PFSK-1 (cell line): ENCODE data around the gene TSC2.
"Not testable (repeated sequence)": the region's sequence is repeated elsewhere in the genome, so short reads cannot be mapped to it uniquely, and the experiment has no call there.

Experiments used
- POLR2AphosphoS5 ChIP-seq: IDR thresholded peaks from 2 replicates; pipeline ENCODE4 v1.6.1; 2012; ENCODE audit warnings: low read depth, mild to moderate bottlenecking, control low read depth, low read length, moderate library complexity
- TF ChIP-seq, protein P1 (sequence below), 2 experiments: IDR thresholded peaks; 2 replicates each; pipeline versions ENCODE4 v1.6.1 to v1.8.0; 2011 to 2012; ENCODE audit warnings: low read depth in 2 of 2, low read length in 2 of 2, control low read depth in 1 of 2, inconsistent platforms in 1 of 2, mild to moderate bottlenecking in 1 of 2, moderate library complexity in 1 of 2; ENCODE audit not compliant: insufficient read depth in 1 of 2

DNA sequence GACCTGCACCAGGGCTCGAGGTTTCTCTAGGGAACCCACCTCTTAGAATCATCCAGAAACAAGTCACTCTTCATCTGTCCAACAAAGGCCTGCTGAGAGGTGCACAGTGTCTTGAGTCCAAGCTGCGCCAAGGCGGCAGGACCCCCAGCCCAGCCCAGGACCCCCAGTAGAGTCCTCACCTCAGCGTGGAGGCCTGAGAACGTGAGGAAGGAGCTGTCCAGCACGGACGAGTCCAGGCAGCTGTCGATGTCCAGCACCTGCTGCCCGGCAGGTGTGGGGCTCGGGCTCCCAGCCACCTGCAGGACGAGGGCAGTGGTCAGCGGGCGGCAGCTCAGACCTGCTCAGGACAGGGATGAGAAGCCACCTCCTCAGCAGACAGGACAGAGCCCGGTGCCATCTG is 49.9 kb downstream of the TSC2 start:
- TF ChIP-seq, protein P1, sequence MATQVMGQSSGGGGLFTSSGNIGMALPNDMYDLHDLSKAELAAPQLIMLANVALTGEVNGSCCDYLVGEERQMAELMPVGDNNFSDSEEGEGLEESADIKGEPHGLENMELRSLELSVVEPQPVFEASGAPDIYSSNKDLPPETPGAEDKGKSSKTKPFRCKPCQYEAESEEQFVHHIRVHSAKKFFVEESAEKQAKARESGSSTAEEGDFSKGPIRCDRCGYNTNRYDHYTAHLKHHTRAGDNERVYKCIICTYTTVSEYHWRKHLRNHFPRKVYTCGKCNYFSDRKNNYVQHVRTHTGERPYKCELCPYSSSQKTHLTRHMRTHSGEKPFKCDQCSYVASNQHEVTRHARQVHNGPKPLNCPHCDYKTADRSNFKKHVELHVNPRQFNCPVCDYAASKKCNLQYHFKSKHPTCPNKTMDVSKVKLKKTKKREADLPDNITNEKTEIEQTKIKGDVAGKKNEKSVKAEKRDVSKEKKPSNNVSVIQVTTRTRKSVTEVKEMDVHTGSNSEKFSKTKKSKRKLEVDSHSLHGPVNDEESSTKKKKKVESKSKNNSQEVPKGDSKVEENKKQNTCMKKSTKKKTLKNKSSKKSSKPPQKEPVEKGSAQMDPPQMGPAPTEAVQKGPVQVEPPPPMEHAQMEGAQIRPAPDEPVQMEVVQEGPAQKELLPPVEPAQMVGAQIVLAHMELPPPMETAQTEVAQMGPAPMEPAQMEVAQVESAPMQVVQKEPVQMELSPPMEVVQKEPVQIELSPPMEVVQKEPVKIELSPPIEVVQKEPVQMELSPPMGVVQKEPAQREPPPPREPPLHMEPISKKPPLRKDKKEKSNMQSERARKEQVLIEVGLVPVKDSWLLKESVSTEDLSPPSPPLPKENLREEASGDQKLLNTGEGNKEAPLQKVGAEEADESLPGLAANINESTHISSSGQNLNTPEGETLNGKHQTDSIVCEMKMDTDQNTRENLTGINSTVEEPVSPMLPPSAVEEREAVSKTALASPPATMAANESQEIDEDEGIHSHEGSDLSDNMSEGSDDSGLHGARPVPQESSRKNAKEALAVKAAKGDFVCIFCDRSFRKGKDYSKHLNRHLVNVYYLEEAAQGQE (IDR thresholded peaks at IDR 0.05; ENCODE audit: insufficient read depth in 1 of 2, low read depth in 2 of 2, low read length in 2 of 2): 0 out of 4 replicates have a peak, but pooled peaks of 1 of the 2 experiments have one; percentile 12
- not testable (repeated sequence) for TF ChIP-seq POLR2AphosphoS5
